Measurements from ENCODE around the gene SEMA5A.

SEMA5A gene

DNA sequence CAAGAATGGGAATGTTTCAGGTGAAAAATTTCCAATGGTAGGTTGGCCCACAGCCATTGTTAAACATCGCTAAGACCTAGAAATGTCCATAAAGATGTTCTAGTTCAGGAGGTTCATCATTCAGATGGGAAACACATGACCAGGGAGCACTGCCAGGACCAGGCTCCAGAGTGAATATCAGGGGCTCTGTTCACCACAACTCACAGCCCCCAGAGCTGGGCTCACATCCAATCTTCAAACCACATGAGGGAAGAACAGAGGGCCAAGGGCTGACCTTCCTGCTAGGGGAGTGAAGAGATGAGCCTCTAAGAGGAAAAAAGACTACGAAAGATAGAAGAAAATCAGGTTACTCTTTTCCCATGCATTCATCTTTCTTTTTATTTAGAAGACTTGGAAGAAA lies 205.8 kb downstream of the SEMA5A start:
- Histone ChIP-seq H3K27me3 (ENCODE audit: insufficient read depth, poor library complexity, severe bottlenecking) (no peaks in the 10 kb centered on the region), H3K27ac (replicated peaks) (no peak overlapping the region), H3K4me3 (replicated peaks; ENCODE audit: insufficient read depth, low read length) (no peak overlapping the region)
- TF ChIP-seq POLR2AphosphoS5 (IDR thresholded peaks at IDR 0.05; ENCODE audit: low read depth) (no peak), SPI1 (IDR thresholded peaks at IDR 0.05; ENCODE audit: borderline replicate concordance, low read depth) (no peak), GABPA (IDR thresholded peaks at IDR 0.05; ENCODE audit: low read depth) (no peak)
- TF ChIP-seq, protein P1, sequence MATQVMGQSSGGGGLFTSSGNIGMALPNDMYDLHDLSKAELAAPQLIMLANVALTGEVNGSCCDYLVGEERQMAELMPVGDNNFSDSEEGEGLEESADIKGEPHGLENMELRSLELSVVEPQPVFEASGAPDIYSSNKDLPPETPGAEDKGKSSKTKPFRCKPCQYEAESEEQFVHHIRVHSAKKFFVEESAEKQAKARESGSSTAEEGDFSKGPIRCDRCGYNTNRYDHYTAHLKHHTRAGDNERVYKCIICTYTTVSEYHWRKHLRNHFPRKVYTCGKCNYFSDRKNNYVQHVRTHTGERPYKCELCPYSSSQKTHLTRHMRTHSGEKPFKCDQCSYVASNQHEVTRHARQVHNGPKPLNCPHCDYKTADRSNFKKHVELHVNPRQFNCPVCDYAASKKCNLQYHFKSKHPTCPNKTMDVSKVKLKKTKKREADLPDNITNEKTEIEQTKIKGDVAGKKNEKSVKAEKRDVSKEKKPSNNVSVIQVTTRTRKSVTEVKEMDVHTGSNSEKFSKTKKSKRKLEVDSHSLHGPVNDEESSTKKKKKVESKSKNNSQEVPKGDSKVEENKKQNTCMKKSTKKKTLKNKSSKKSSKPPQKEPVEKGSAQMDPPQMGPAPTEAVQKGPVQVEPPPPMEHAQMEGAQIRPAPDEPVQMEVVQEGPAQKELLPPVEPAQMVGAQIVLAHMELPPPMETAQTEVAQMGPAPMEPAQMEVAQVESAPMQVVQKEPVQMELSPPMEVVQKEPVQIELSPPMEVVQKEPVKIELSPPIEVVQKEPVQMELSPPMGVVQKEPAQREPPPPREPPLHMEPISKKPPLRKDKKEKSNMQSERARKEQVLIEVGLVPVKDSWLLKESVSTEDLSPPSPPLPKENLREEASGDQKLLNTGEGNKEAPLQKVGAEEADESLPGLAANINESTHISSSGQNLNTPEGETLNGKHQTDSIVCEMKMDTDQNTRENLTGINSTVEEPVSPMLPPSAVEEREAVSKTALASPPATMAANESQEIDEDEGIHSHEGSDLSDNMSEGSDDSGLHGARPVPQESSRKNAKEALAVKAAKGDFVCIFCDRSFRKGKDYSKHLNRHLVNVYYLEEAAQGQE (IDR thresholded peaks at IDR 0.05; ENCODE audit: insufficient replicate concordance, low read depth): no peak
- TF ChIP-seq, protein P2, sequence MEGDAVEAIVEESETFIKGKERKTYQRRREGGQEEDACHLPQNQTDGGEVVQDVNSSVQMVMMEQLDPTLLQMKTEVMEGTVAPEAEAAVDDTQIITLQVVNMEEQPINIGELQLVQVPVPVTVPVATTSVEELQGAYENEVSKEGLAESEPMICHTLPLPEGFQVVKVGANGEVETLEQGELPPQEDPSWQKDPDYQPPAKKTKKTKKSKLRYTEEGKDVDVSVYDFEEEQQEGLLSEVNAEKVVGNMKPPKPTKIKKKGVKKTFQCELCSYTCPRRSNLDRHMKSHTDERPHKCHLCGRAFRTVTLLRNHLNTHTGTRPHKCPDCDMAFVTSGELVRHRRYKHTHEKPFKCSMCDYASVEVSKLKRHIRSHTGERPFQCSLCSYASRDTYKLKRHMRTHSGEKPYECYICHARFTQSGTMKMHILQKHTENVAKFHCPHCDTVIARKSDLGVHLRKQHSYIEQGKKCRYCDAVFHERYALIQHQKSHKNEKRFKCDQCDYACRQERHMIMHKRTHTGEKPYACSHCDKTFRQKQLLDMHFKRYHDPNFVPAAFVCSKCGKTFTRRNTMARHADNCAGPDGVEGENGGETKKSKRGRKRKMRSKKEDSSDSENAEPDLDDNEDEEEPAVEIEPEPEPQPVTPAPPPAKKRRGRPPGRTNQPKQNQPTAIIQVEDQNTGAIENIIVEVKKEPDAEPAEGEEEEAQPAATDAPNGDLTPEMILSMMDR (IDR thresholded peaks at IDR 0.05; ENCODE audit: insufficient read depth, low read length): no peak
- DNase-seq (ENCODE audit: low read depth in 1 of 2, low spot score in 1 of 2): no peak

DNA sequence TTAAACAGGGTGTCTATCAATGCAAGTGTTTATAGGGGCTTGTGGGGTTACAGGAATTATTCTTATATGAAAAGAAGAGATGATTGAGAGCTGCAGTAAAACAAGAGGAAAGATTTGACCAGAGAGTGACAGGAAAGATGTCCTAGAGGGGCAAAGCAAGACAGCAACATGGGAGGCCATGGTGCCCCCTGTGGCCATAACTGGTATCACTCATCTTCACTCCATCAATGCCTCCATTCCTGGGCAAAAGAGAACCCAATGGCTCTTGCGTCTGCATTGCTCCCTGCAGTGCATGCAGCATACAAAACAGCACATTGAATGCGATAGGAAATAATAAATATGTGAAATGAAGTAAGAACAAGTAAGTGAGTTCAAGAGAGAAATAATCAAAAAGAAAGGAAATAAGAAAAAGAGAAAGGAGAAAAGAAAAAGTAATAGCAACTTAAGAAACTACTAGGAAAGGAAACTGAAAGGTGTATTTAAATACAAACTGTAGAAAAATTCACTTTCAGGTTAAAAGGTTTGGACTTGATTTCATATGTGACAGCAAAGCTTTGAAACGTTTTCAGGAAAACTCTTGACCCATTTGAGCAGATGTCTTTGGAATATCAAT lies 206.6 kb downstream of the SEMA5A start:
- TF ChIP-seq, protein P1 (IDR thresholded peaks at IDR 0.05; ENCODE audit: insufficient replicate concordance, low read depth): no peak
- TF ChIP-seq POLR2AphosphoS5 (IDR thresholded peaks at IDR 0.05; ENCODE audit: low read depth) (no peak), GABPA (IDR thresholded peaks at IDR 0.05; ENCODE audit: low read depth) (0 out of 2 replicates have a peak, but pooled peaks have one; percentile 16), SPI1 (IDR thresholded peaks at IDR 0.05; ENCODE audit: borderline replicate concordance, low read depth) (no peak)
- TF ChIP-seq, protein P2 (IDR thresholded peaks at IDR 0.05; ENCODE audit: insufficient read depth, low read length): peak; percentile 16
- Histone ChIP-seq H3K27ac (replicated peaks) (no peak overlapping the region), H3K27me3 (ENCODE audit: insufficient read depth, poor library complexity, severe bottlenecking) (no peaks in the 10 kb centered on the region), H3K4me3 (replicated peaks; ENCODE audit: insufficient read depth, low read length) (no peak overlapping the region)
- DNase-seq (ENCODE audit: low read depth in 1 of 2, low spot score in 1 of 2): peak; percentile 4 to 17

DNA sequence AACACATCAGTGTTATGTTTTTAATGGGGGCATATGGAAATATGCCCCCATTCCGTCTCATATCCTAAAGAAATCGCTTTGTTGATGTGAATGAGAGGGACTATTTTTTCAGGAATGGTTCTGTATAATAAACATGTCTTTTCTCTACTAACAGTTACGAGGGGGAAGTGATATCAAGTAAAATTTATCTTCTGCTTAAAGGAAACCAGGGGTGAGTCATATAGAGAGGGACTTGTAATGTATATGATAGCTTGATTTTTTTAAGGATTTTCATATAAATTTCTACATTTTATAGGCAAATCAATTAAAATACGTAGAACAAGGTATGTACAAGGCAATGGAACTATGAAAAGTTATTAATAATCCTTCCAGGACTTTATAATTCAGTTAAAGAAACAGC lies 207.1 kb downstream of the SEMA5A start:
- H3K4me3 ChIP-seq (replicated peaks; ENCODE audit: insufficient read depth, low read length): no peak overlapping the region
- TF ChIP-seq, protein P2 (IDR thresholded peaks at IDR 0.05; ENCODE audit: insufficient read depth, low read length): no peak
- TF ChIP-seq, protein P1 (IDR thresholded peaks at IDR 0.05; ENCODE audit: insufficient replicate concordance, low read depth): no peak
- TF ChIP-seq SPI1 (IDR thresholded peaks at IDR 0.05; ENCODE audit: borderline replicate concordance, low read depth) (no peak), POLR2AphosphoS5 (IDR thresholded peaks at IDR 0.05; ENCODE audit: low read depth) (no peak), GABPA (IDR thresholded peaks at IDR 0.05; ENCODE audit: low read depth) (no peak)
- no peak overlapping the region for H3K27ac ChIP-seq (replicated peaks)
- no peaks in the 10 kb centered on the region for H3K27me3 ChIP-seq (ENCODE audit: insufficient read depth, poor library complexity, severe bottlenecking)
- no peak for DNase-seq (ENCODE audit: low read depth in 1 of 2, low spot score in 1 of 2)
